GM11168 (cell line): ENCODE data around the gene ITGA2B.
"Not testable (repeated sequence)": the region's sequence is repeated elsewhere in the genome, so short reads cannot be mapped to it uniquely, and the experiment has no call there.

ENCODE experiments used
- in situ Hi-C: fragments of 300-500 bp; cut with MboI; formaldehyde crosslinking; loops from one replicate; pipeline ENCODE4 v1.12.0; 2022; ENCODE audit warnings: low sequenced_read_pairs; ENCODE audit not compliant: unreplicated experiment

The ITGA2B gene

GRCh38 chr17:44335968-44336367 lies 53.5 kb downstream of the ITGA2B start:
- in situ Hi-C loops, result no loop called here

DNA sequence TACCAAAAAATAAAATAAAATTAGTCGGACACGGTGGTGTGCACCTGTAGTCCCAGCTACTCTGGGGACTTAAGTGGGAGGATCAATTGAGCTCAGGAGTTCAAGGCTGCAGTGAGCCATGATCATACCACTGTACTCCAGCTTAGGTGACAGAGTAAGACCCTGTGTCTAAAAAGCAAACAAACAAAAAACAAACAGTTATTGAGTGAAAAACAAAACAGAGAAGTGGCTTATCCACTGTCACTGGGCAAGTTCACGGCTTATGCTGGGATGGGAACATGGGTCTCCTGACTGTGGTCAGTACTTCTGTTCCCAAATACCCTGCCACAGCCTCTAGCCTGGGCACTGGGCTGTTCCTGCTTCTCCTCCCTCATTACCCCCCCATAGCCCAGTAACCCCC lies 53.9 kb downstream of the ITGA2B start:
- in situ Hi-C loops, result no loop called here

GRCh38 chr17:44334727-44335126 lies 54.7 kb downstream of the ITGA2B start:
- in situ Hi-C loops, result loop anchor here (5.0 kb wide), 1 partner anchor 122 kb away; no protein-coding TSS in a partner anchor

- in situ Hi-C loops, result loop anchor here (5.0 kb wide), 1 partner anchor 122 kb away; no protein-coding TSS in a partner anchor
Measured at GRCh38 chr17:44334315-44334714, 55.1 kb downstream of the ITGA2B start.

DNA sequence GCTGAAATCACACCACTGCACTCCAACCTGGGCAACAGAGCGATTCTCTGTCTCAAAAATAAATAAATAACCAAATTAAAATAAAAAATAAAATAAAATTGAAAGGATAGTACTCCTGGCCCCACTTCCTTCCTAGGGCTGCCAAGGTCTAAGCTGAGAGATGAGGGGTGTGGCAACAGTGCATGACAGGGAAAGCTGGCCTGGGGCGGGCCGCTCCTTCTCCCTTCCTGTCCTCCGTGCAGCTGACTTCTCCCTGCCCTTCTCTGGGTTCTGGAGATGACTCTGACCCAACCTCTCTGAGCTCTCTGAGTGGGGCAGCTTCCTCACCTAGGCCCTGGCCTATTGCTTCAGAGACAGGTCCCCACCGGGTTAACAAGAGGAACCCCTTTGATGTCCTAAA lies 56.1 kb downstream of the ITGA2B start:
- in situ Hi-C loops, result loop anchor here (5.0 kb wide), 1 partner anchor 121 kb away; no protein-coding TSS in a partner anchor

DNA sequence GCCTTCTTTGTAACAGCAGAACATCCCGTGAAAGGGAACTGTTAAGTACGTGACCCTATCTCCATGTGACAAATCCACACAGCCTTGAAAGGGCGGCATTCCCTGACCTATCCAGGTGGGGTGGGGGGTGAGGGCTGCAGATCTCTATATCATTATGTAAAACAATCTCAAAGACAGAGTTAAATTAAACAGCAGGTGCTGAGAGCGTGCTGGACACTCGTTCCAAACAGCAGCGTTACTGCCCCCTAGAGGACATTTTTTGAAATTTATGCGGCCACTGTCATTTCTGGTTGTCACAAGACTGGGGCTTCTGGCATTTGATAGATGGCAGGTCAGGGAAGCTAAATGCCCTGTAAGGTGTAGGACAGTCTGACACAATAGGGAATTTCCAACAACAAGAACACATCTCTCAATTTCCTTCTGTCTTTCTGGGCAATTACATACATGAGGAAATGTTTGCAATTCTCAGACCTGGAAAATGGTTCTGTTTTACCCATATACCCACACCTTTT lies 58.1 kb downstream of the ITGA2B start:
- in situ Hi-C loops, result loop anchor here (5.0 kb wide), 1 partner anchor 119 kb away; no protein-coding TSS in a partner anchor

- in situ Hi-C loops, result loop anchor here (5.0 kb wide), 1 partner anchor 118 kb away; no protein-coding TSS in a partner anchor
Measured at GRCh38 chr17:44330263-44330662, 59.2 kb downstream of the ITGA2B start.

GRCh38 chr17:44329516-44329915 lies 59.9 kb downstream of the ITGA2B start:
- in situ Hi-C loops, result not testable (repeated sequence)

DNA sequence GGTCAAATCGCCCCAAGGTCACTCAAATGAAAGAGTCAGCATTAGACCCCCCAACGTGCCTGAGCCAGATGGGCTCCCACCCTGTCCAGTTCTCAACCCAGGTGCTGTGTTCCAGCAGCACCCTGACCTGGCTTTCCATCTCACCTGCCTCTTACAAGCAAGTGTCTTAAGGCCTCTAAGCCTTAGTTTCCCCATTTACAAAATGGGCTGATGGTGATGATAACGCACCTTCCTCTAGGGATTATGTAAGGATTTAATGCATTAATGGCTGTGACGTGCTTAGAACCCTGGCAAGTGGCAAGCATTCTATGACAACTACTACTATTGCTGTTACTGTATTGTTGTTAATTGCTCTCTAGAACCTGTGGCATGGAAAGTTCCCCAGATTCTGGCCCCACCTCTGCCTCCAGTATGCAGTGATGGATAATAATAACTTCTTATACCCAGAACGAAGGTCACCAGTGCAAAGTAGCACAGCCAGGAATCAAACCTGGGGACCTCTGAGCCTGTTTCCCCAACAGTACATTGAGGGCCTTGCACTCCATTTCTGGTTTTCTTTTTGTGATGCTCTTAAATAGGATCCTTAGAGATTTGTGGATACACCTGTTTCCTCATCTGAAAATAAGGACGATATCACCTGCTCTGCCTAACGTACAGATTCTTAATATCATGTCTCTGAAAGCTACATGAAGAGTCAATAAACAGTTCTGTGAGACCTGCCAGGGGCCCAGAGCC lies 61.6 kb downstream of the ITGA2B start:
- in situ Hi-C loops, result no loop called here

DNA sequence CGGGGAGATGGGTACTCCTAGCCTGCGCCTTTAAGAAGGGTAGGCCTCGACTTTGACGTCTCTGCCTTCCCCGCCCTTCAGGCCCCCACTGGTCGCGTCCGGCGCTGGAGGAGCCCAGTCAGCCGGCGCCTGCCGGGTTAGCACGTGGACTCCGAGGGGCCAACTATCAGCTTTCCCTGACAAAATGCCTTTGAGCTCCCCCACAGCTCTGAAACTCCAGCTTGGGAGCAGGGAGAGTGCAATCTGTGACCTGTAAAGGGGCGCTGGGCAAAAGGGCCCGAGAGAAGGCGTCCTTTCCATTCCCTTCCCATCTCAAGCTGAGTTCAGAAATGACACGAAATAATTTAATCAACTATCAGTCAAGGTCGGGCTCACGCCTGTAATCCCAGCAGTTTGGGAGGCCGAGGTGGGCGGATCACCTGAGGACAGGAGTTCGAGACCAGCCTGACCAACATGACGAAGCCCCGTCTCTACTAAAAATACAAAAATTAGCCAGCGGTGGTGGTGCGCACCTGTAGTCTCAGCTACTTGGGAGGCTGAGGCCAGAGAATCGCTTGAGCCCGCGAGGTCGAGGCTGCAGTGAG lies 62.5 kb downstream of the ITGA2B start:
- in situ Hi-C loops, result no loop called here

GRCh38 chr17:44324571-44325275 lies 64.7 kb downstream of the ITGA2B start, which contains the start of gene SLC25A39:
Gene SLC25A39, minus strand, starts transcription at chr17:44324823. Its CDS starts 1,261 bp downstream, at chr17:44323562.
- in situ Hi-C loops, result no loop called here

GRCh38 chr17:44324092-44324570 lies 65.3 kb downstream of the ITGA2B start:
- in situ Hi-C loops, result no loop called here

DNA sequence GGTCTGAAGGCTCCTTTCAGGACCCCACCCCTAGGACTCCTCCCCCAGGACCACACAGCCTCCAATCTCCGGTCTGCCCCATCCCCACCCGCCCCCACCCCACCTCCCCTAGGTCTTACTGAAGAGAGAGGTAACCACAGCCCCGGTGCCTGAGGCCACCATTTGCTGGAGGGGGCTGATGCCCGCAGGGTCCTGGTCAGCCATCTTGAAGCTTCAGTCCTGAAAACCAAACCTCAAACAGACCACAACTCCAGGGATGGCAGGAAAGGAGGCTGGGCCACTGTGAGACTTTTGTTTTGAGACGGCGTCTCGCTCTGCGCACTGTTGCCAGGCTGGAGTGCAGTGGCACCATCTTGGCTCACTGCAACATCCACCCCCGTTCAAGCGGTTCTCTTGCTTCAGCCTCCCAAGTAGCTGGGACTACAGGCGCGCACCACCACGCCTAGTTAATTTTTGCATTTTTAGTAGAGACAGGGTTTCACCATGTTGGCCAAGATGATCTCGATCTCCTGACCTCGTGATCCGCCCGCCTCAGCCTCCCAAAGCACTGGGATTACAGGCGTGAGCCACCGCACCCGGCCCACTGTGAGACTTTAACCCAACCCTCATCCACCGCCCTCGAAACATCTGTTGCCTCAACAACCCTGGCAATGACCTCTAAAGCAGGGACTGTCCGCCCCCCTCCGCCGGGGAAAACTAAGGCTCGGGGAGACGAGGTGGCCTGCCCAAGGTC lies 65.9 kb downstream of the ITGA2B start:
- in situ Hi-C loops, result no loop called here

- in situ Hi-C loops, result no loop called here
Measured at GRCh38 chr17:44322236-44322895, 67.1 kb downstream of the ITGA2B start.
